Measurements from ENCODE around the gene PIGV. TPM values are rescaled to one million over a fixed set of nuclear protein-coding genes. Genes with fewer than 3 reads are reported as not detected.

PIGV gene
- total RNA-seq, 4 donors from 2014 or later, result 9.5 to 20.3 (median 12.4) TPM

DNA sequence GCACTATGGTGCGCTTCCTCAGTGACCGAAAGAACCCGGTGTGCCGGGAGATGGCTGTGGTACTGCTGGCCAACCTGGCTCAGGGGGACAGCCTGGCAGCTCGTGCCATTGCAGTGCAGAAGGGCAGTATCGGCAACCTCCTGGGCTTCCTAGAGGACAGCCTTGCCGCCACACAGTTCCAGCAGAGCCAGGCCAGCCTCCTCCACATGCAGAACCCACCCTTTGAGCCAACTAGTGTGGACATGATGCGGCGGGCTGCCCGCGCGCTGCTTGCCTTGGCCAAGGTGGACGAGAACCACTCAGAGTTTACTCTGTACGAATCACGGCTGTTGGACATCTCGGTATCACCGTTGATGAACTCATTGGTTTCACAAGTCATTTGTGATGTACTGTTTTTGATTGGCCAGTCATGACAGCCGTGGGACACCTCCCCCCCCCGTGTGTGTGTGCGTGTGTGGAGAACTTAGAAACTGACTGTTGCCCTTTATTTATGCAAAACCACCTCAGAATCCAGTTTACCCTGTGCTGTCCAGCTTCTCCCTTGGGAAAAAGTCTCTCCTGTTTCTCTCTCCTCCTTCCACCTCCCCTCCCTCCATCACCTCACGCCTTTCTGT lies 7.3 kb upstream of the PIGV start:
- H3K27ac ChIP-seq, result no peak overlapping the region
- H3K9me3 ChIP-seq, result no peaks in the 10 kb centered on the region
- intact Hi-C loops (cut with DNase I; ENCODE audit: low total_unique reads), result loop anchor here (10.0 kb wide), 1 partner anchor 276 kb away; no protein-coding TSS in a partner anchor
- no peaks in the 10 kb centered on the region for H3K36me3 ChIP-seq
- no peaks in the 10 kb centered on the region for H3K4me1 ChIP-seq
- TF ChIP-seq, protein P1, sequence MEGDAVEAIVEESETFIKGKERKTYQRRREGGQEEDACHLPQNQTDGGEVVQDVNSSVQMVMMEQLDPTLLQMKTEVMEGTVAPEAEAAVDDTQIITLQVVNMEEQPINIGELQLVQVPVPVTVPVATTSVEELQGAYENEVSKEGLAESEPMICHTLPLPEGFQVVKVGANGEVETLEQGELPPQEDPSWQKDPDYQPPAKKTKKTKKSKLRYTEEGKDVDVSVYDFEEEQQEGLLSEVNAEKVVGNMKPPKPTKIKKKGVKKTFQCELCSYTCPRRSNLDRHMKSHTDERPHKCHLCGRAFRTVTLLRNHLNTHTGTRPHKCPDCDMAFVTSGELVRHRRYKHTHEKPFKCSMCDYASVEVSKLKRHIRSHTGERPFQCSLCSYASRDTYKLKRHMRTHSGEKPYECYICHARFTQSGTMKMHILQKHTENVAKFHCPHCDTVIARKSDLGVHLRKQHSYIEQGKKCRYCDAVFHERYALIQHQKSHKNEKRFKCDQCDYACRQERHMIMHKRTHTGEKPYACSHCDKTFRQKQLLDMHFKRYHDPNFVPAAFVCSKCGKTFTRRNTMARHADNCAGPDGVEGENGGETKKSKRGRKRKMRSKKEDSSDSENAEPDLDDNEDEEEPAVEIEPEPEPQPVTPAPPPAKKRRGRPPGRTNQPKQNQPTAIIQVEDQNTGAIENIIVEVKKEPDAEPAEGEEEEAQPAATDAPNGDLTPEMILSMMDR (IDR thresholded peaks at IDR 0.05), result no peak
- no peak for TF ChIP-seq POLR2A (IDR thresholded peaks at IDR 0.05)
- no peak for DNase-seq
- no peak overlapping the region for H3K4me3 ChIP-seq
- no peaks in the 10 kb centered on the region for H3K27me3 ChIP-seq

GRCh38 chr1:26781206-26781825 lies 6.4 kb upstream of the PIGV start:
- Histone ChIP-seq H3K27me3 (no peaks in the 10 kb centered on the region), H3K4me1 (peaks cover 2 to 5% of the 10 kb centered on the region in 2 donors), H3K36me3 (no peaks in the 10 kb centered on the region), H3K4me3 (no peak overlapping the region), H3K9me3 (no peaks in the 10 kb centered on the region), H3K27ac (no peak overlapping the region)
- no peak for TF ChIP-seq POLR2A (IDR thresholded peaks at IDR 0.05)
- TF ChIP-seq, protein P1 (IDR thresholded peaks at IDR 0.05), result no peak
- no peak for DNase-seq
- intact Hi-C loops (cut with DNase I; ENCODE audit: low total_unique reads), result loop anchor here (10.0 kb wide), 1 partner anchor 277 kb away; no protein-coding TSS in a partner anchor

- intact Hi-C loops (cut with DNase I; ENCODE audit: low total_unique reads), result loop anchor here (10.0 kb wide), 1 partner anchor 278 kb away; no protein-coding TSS in a partner anchor
- Histone ChIP-seq H3K27me3 (no peaks in the 10 kb centered on the region), H3K9me3 (no peaks in the 10 kb centered on the region), H3K4me3 (no peak overlapping the region), H3K27ac (no peak overlapping the region), H3K4me1 (peaks cover 5 to 6% of the 10 kb centered on the region in 2 donors), H3K36me3 (no peaks in the 10 kb centered on the region)
- no peak for TF ChIP-seq POLR2A (IDR thresholded peaks at IDR 0.05)
- TF ChIP-seq, protein P1 (IDR thresholded peaks at IDR 0.05), result no peak
- no peak for DNase-seq
Measured at GRCh38 chr1:26782521-26783212, 5.1 kb upstream of the PIGV start.

GRCh38 chr1:26783646-26784022 lies 4.1 kb upstream of the PIGV start:
- no peak for TF ChIP-seq POLR2A (IDR thresholded peaks at IDR 0.05)
- TF ChIP-seq, protein P1 (IDR thresholded peaks at IDR 0.05), result no peak
- Histone ChIP-seq H3K4me3 (no peak overlapping the region), H3K36me3 (no peaks in the 10 kb centered on the region), H3K4me1 (peaks cover 5 to 6% of the 10 kb centered on the region in 2 donors), H3K9me3 (no peaks in the 10 kb centered on the region), H3K27me3 (no peaks in the 10 kb centered on the region), H3K27ac (peak overlapping the region; percentile 99 to 100)
- DNase-seq, result no peak
- intact Hi-C loops (cut with DNase I; ENCODE audit: low total_unique reads), result loop anchor here (10.0 kb wide), 1 partner anchor 279 kb away; no protein-coding TSS in a partner anchor
